Measurements from ENCODE around the gene SBNO2. TPM values are rescaled to one million over a fixed set of nuclear protein-coding genes. Genes with fewer than 3 reads are reported as not detected.
"Not testable (repeated sequence)": the region's sequence is repeated elsewhere in the genome, so short reads cannot be mapped to it uniquely, and the experiment has no call there.

The SBNO2 gene
- total and polyA plus RNA-seq, 4 donors, result 45.6 to 155 (median 95.9) TPM

GRCh38 chr19:1116726-1117581 is 57.1 kb downstream of the SBNO2 start:
- Histone ChIP-seq H3K27me3 (ENCODE audit: control insufficient read depth in 3 of 3, insufficient read depth in 3 of 3, low read length in 2 of 3) (no peaks in the 10 kb centered on the region), H3K36me3 (ENCODE audit: control insufficient read depth in 4 of 4, insufficient read depth in 4 of 4, low read length in 4 of 4) (peaks cover 8 to 86% (median 17%) of the 10 kb centered on the region in 4 donors), H3K4me1 (ENCODE audit: control insufficient read depth in 5 of 5, insufficient read depth in 5 of 5, low read length in 5 of 5) (peaks cover 0 to 9% (median 6%) of the 10 kb centered on the region in 5 donors), H3K9me3 (ENCODE audit: control insufficient read depth in 4 of 4, insufficient read depth in 3 of 4, low read length in 3 of 4) (no peaks in the 10 kb centered on the region), H3K27ac (ENCODE audit: low read depth in 1 of 2, low read length in 1 of 2) (no peak overlapping the region), H3K4me3 (no peak overlapping the region), H3K9ac (ENCODE audit: insufficient read depth in 1 of 2, low read length in 2 of 2) (no peak overlapping the region)
- no peak for DNase-seq
- ATAC-seq (ENCODE audit: insufficient read depth, low FRiP score), result no peak
- WGBS, 2 donors, result 93 to 96% methylated on average over 50 to 52 of the region's 52 CpGs
- TF ChIP-seq CTCF (IDR thresholded peaks at IDR 0.05; ENCODE audit: control extremely low read depth, extremely low read depth), result no peak

DNA sequence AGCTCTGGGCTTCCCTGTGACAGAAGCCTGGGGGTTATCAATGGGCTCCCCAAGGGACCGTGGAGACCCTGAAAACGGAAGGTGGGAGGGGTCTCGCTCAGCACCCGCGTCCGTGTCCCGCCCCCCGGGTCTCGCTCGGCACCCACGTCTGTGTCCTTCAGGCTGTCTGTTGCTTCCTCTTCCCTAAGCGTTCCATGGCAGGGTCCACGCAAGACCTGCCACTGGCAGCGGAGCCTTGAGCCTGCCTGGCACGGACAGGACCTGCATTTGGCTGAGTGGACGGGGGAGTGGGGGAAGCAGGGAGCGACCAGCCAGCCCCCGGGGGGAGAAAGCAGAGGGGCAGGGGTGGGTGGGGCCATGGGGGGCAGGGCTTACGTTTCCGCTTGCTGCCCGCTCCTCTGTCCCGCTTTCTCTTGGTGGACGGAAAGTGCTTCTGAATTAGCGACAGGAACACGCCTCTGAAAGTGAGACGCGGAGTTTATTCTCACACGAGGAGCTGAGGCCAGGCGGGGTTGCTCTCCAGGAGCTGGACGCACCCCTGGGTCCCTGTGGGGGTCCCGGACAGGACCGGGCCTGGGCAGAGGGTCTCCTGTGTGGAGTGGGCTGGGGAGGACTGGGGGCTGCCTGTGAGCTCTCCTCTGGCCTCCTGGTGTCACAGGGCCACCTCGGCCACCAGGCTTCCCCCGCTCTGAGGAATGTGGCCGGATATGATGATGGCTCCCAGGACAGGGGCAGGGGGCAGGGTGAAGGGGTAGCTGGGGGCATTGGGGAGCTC is 58.2 kb downstream of the SBNO2 start:
- Histone ChIP-seq H3K4me3 (no peak overlapping the region), H3K9ac (ENCODE audit: insufficient read depth in 1 of 2, low read length in 2 of 2) (no peak overlapping the region), H3K4me1 (ENCODE audit: control insufficient read depth in 5 of 5, insufficient read depth in 5 of 5, low read length in 5 of 5) (peaks cover 0 to 9% (median 6%) of the 10 kb centered on the region in 5 donors), H3K36me3 (ENCODE audit: control insufficient read depth in 4 of 4, insufficient read depth in 4 of 4, low read length in 4 of 4) (peaks cover 9 to 84% (median 14%) of the 10 kb centered on the region in 4 donors), H3K27me3 (ENCODE audit: control insufficient read depth in 3 of 3, insufficient read depth in 3 of 3, low read length in 2 of 3) (no peaks in the 10 kb centered on the region), H3K27ac (ENCODE audit: low read depth in 1 of 2, low read length in 1 of 2) (no peak overlapping the region), H3K9me3 (ENCODE audit: control insufficient read depth in 4 of 4, insufficient read depth in 3 of 4, low read length in 3 of 4) (no peaks in the 10 kb centered on the region)
- TF ChIP-seq CTCF (IDR thresholded peaks at IDR 0.05; ENCODE audit: control extremely low read depth, extremely low read depth), result no peak
- 91 to 92% methylated on average over 35 of the region's 35 CpGs for WGBS, 2 donors
- no peak for ATAC-seq (ENCODE audit: insufficient read depth, low FRiP score)
- DNase-seq, result no peak

DNA sequence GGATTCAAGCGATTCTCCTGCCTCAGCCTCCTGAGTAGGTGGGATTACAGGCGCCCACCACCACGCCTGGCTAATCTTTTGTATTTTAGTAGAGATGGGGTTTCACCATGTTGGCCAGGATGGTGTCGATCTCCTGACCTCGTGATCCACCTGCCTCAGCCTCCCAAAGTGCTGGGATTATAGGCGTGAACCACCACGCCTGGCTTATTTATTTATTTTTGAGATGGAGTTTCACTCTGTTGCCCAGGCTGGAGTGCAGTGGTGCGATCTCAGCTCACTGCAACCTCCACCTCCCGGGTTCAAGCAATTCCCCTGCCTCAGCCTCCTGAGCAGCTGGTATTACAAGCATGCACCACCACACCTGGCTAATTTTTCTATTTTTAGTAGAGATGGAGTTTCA is 59.3 kb downstream of the SBNO2 start:
- 95 to 98% methylated on average over 9 of the region's 9 CpGs for WGBS, 2 donors
- not testable (repeated sequence) for H3K27ac ChIP-seq (ENCODE audit: low read depth in 1 of 2, low read length in 1 of 2); DNase-seq; H3K27me3 ChIP-seq (ENCODE audit: control insufficient read depth in 3 of 3, insufficient read depth in 3 of 3, low read length in 2 of 3); H3K4me1 ChIP-seq (ENCODE audit: control insufficient read depth in 5 of 5, insufficient read depth in 5 of 5, low read length in 5 of 5); H3K9me3 ChIP-seq (ENCODE audit: control insufficient read depth in 4 of 4, insufficient read depth in 3 of 4, low read length in 3 of 4); H3K9ac ChIP-seq (ENCODE audit: insufficient read depth in 1 of 2, low read length in 2 of 2); H3K4me3 ChIP-seq; ATAC-seq (ENCODE audit: insufficient read depth, low FRiP score)
- H3K36me3 ChIP-seq (ENCODE audit: control insufficient read depth in 4 of 4, insufficient read depth in 4 of 4, low read length in 4 of 4), result peaks cover 9 to 85% (median 13%) of the 10 kb centered on the region in 4 donors

DNA sequence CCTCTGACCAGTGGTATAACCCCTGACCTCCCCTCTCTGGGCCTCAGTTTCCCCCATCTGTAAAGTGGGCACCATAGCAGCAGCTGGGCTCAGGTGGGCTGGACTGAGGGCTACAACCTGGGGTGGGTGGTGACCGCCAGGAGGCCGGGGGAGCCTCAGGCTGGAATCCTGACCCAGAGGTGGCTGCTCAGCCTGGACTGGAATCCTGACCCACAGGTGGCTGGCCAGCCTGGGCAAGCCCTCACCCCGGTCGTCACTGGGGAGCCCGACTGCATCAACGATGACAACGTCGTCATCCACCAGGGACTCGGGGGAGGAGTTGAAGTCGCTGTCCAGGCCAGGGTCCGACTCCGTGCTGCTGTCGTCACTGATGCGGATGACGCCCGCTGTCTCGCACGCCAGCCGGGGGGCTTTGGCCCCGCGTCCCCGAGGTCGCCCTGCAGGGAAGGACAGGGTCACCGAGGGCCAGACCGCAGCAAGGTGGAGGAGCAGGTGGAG is 60.0 kb downstream of the SBNO2 start:
- peaks cover 0 to 9% (median 6%) of the 10 kb centered on the region in 5 donors for H3K4me1 ChIP-seq (ENCODE audit: control insufficient read depth in 5 of 5, insufficient read depth in 5 of 5, low read length in 5 of 5)
- no peak for TF ChIP-seq CTCF (IDR thresholded peaks at IDR 0.05; ENCODE audit: control extremely low read depth, extremely low read depth)

More for the DNA sequence above, 60.0 kb downstream of the SBNO2 start:
- 94 to 96% methylated on average over 25 of the region's 25 CpGs for WGBS, 2 donors
- ATAC-seq (ENCODE audit: insufficient read depth, low FRiP score) (no peak), DNase-seq (no peak)
- H3K27ac ChIP-seq (ENCODE audit: low read depth in 1 of 2, low read length in 1 of 2), result peak overlapping the region in 1 of 2 donors; percentile 71
- H3K4me3 ChIP-seq, result no peak overlapping the region
- no peaks in the 10 kb centered on the region for H3K9me3 ChIP-seq (ENCODE audit: control insufficient read depth in 4 of 4, insufficient read depth in 3 of 4, low read length in 3 of 4)
- peaks cover 9 to 84% (median 12%) of the 10 kb centered on the region in 4 donors for H3K36me3 ChIP-seq (ENCODE audit: control insufficient read depth in 4 of 4, insufficient read depth in 4 of 4, low read length in 4 of 4)
- H3K9ac ChIP-seq (ENCODE audit: insufficient read depth in 1 of 2, low read length in 2 of 2), result no peak overlapping the region
- no peaks in the 10 kb centered on the region for H3K27me3 ChIP-seq (ENCODE audit: control insufficient read depth in 3 of 3, insufficient read depth in 3 of 3, low read length in 2 of 3)
